Muscle of back (tissue), 11 donors: ENCODE data around the gene DYNLRB2. TPM values are rescaled to one million over a fixed set of nuclear protein-coding genes. Genes with fewer than 3 reads are reported as not detected.

ENCODE experiments used
- DNase-seq, 3 donors: peaks; one replicate each; pipeline versions ENCODE4 v3.0.0 to v3.0.0-alpha.2; 2013
- polyA plus RNA-seq, 10 donors: library from polyadenylated mRNA; unstranded; fragments of 120-200 nt; gene quantifications; one replicate each; pipeline ENCODE4 v1.2.1, GENCODE V29; 2013; ENCODE audit not compliant: insufficient read length in 10 of 10

Gene DYNLRB2
- polyA plus RNA-seq, 10 donors, result 0.24 to 0.88 (median 0.49) TPM; not detected in 2

- DNase-seq, result no peak
Observed at GRCh38 chr16:80596507-80597207, 55.9 kb downstream of the DYNLRB2 start.

GRCh38 chr16:80599466-80599865, 58.7 kb downstream of the DYNLRB2 start:
- no peak for DNase-seq
